GM23338 (cell line): ENCODE measurements around the gene SQSTM1. TPM values are rescaled to one million over a fixed set of nuclear protein-coding genes. Genes with fewer than 3 reads are reported as not detected.

ENCODE experiments used
- ATAC-seq: fragments of 200-7000 bp; cut with Tn5 transposase; 3 replicates; pipeline ENCODE4 v1.9.1; 2020
- DNase-seq: peaks from one replicate; pipeline ENCODE4 v3.0.0-alpha.2; 2015; ENCODE audit warnings: low spot score
- H2AFZ ChIP-seq: fragments of 200-600 bp; sonication (generic); 2 replicates; pipeline ENCODE4 v1.8.0; 2016; ENCODE audit warnings: antibody characterized with exemption, mild to moderate bottlenecking, moderate library complexity
- H3F3A ChIP-seq: fragments of 200-600 bp; sonication (generic); replicated peaks from 2 replicates; pipeline ENCODE4 v1.8.0; 2017; ENCODE audit warnings: antibody characterized with exemption, mixed run types, low read depth
- H3K27ac ChIP-seq: fragments of 200-600 bp; sonication (generic); 2 replicates; pipeline ENCODE4 v1.6.1; 2016; ENCODE audit warnings: low read depth
- H3K27me3 ChIP-seq: fragments of 200-600 bp; sonication (generic); 2 replicates; pipeline ENCODE4 v1.8.0; 2016; ENCODE audit warnings: mild to moderate bottlenecking, mixed run types, moderate library complexity; ENCODE audit not compliant: insufficient read depth
- H3K36me3 ChIP-seq: fragments of 200-600 bp; sonication (generic); 2 replicates; pipeline ENCODE4 v1.8.0; 2016; ENCODE audit warnings: mild to moderate bottlenecking; ENCODE audit not compliant: insufficient read depth
- H3K4me1 ChIP-seq: fragments of 200-600 bp; sonication (generic); 2 replicates; pipeline ENCODE4 v1.8.0; 2016; ENCODE audit warnings: mild to moderate bottlenecking, moderate library complexity; ENCODE audit not compliant: insufficient read depth
- H3K4me2 ChIP-seq: fragments of 200-600 bp; sonication (generic); 2 replicates; pipeline ENCODE4 v1.7.1; 2017; ENCODE audit warnings: mixed run types
- H3K4me3 ChIP-seq: fragments of 200-600 bp; sonication (generic); 2 replicates; pipeline ENCODE4 v1.6.1; 2016; ENCODE audit warnings: mixed run types
- H3K79me2 ChIP-seq: fragments of 200-600 bp; sonication (generic); replicated peaks from 2 replicates; pipeline ENCODE4 v1.8.0; 2017; ENCODE audit warnings: mild to moderate bottlenecking; ENCODE audit not compliant: insufficient read depth
- H3K9me2 ChIP-seq: fragments of 200-600 bp; sonication (generic); 2 replicates; pipeline ENCODE4 v1.8.0; 2017; ENCODE audit not compliant: insufficient read depth
- H4K20me1 ChIP-seq: fragments of 200-600 bp; sonication (generic); replicated peaks from 2 replicates; pipeline ENCODE4 v1.8.0; 2017; ENCODE audit warnings: mild to moderate bottlenecking; ENCODE audit not compliant: insufficient read depth
- H3K27ac Mint-ChIP-seq: 2 replicates; pipeline ENCODE4 v1.8.0; 2020; ENCODE audit warnings: inconsistent platforms, mild to moderate bottlenecking, moderate library complexity, mixed read lengths
- H3K27me3 Mint-ChIP-seq: 3 replicates; pipeline ENCODE4 v1.8.0; 2022; ENCODE audit warnings: low read depth, mild to moderate bottlenecking, moderate library complexity, mixed read lengths, inconsistent platforms; ENCODE audit not compliant: insufficient read depth, poor library complexity
- H3K36me3 Mint-ChIP-seq: 3 replicates; pipeline ENCODE4 v1.8.0; 2021; ENCODE audit warnings: low read depth, mild to moderate bottlenecking, inconsistent platforms, moderate library complexity, mixed read lengths
- H3K4me1 Mint-ChIP-seq: 3 replicates; pipeline ENCODE4 v1.8.0; 2020; ENCODE audit warnings: mild to moderate bottlenecking, inconsistent platforms, mixed read lengths
- H3K4me3 Mint-ChIP-seq: 3 replicates; pipeline ENCODE4 v1.8.0; 2021; ENCODE audit warnings: moderate library complexity, mild to moderate bottlenecking, inconsistent platforms, mixed read lengths
- H3K9me3 Mint-ChIP-seq: 3 replicates; pipeline ENCODE4 v1.8.0; 2020; ENCODE audit warnings: moderate library complexity, mild to moderate bottlenecking, inconsistent platforms, mixed read lengths
- CREB1 ChIP-seq: fragments of 250-450 bp; sonication (Bioruptor Pico); IDR thresholded peaks from 2 replicates; pipeline ENCODE4 v1.5.0; 2020; ENCODE audit warnings: low read depth, mild to moderate bottlenecking, moderate library complexity
- EZH2phosphoT487 ChIP-seq: fragments of 200-600 bp; sonication (generic); IDR thresholded peaks from one replicate; pipeline ENCODE4 v1.8.1; 2018; ENCODE audit warnings: antibody characterized with exemption; ENCODE audit not compliant: unreplicated experiment
- JUNB ChIP-seq: IDR thresholded peaks from one replicate; pipeline ENCODE4 v1.6.1; 2016; ENCODE audit warnings: antibody characterized with exemption; ENCODE audit not compliant: unreplicated experiment
- NANOG ChIP-seq: IDR thresholded peaks from 2 replicates; pipeline ENCODE4 v1.6.1; 2016; ENCODE audit warnings: antibody characterized with exemption, borderline replicate concordance
- POLR2AphosphoS5 ChIP-seq: IDR thresholded peaks from 2 replicates; pipeline ENCODE4 v1.6.1; 2016; ENCODE audit warnings: antibody characterized with exemption, low read depth
- REST ChIP-seq: IDR thresholded peaks from one replicate; pipeline ENCODE4 v1.6.1; 2018; ENCODE audit warnings: antibody characterized with exemption; ENCODE audit not compliant: unreplicated experiment
- STAT1 ChIP-seq: IDR thresholded peaks from one replicate; pipeline ENCODE4 v1.6.1; 2016; ENCODE audit warnings: antibody characterized with exemption; ENCODE audit not compliant: unreplicated experiment
- ZNF114 ChIP-seq: fragments of 250-450 bp; sonication (Bioruptor Pico); IDR thresholded peaks from 2 replicates; pipeline ENCODE4 v1.5.0; 2020; ENCODE audit warnings: mild to moderate bottlenecking, moderate library complexity
- ZNF331 ChIP-seq: fragments of 250-450 bp; sonication (Bioruptor Pico); IDR thresholded peaks from 2 replicates; pipeline ENCODE4 v1.5.0; 2020; ENCODE audit warnings: low read depth, mild to moderate bottlenecking, moderate library complexity
- ZNF462 ChIP-seq: fragments of 250-450 bp; sonication (Bioruptor Pico); IDR thresholded peaks from 2 replicates; pipeline ENCODE4 v1.5.0; 2020; ENCODE audit warnings: mild to moderate bottlenecking, moderate library complexity
- polyA plus RNA-seq: library from polyadenylated mRNA; unstranded; fragments of >200 nt; fragmentation: Nextera tagmentation; extraction: Ambion mirVana; gene quantifications from 2 replicates; pipeline ENCODE4 v1.2.1, GENCODE V29; 2016
- total RNA-seq: library from RNA; depleted of rRNA; stranded (reverse); fragments of >200 nt; shearing (Covaris generic); gene quantifications from 2 replicates; pipeline ENCODE4 v1.2.3, GENCODE V29; 2014

Gene SQSTM1
- total and polyA plus RNA-seq, 2 experiments from 2014 or later, result 58.0 to 92.6 TPM

- H2AFZ ChIP-seq, result no peak overlapping the region
- H3F3A ChIP-seq, result peaks cover 7% of the 10 kb centered on the region
- H4K20me1 ChIP-seq, result peaks cover 17% of the 10 kb centered on the region
- peak; percentile 6 for ATAC-seq
- H3K4me3 Mint-ChIP-seq, result peak overlapping the region; percentile 80
- H3K4me1 ChIP-seq, result peaks cover 8% of the 10 kb centered on the region
- H3K9me2 ChIP-seq, result no peaks in the 10 kb centered on the region
- H3K27me3 ChIP-seq, result no peaks in the 10 kb centered on the region
- H3K27ac ChIP-seq, result no peak overlapping the region
- H3K4me2 ChIP-seq, result peak overlapping the region; percentile 92
- peaks cover 22% of the 10 kb centered on the region for H3K79me2 ChIP-seq
- no peaks in the 10 kb centered on the region for H3K9me3 Mint-ChIP-seq
- DNase-seq, result peak; percentile 65
- no peaks in the 10 kb centered on the region for H3K36me3 ChIP-seq
- TF ChIP-seq ZNF114 (no peak), POLR2AphosphoS5 (peak; percentile 17; the same call in 1 of the 2 replicates)
- peak overlapping the region; percentile 77 for H3K4me3 ChIP-seq
- H3K36me3 Mint-ChIP-seq, result peaks cover 9% of the 10 kb centered on the region; the same call in 1 of the 3 replicates
- peaks cover 30% of the 10 kb centered on the region for H3K4me1 Mint-ChIP-seq
- H3K27ac Mint-ChIP-seq, result no peak overlapping the region
- peaks cover 27% of the 10 kb centered on the region for H3K27me3 Mint-ChIP-seq
These were observed 15.0 kb upstream of the SQSTM1 start for GRCh38 chr5:179805529-179806249.

DNA sequence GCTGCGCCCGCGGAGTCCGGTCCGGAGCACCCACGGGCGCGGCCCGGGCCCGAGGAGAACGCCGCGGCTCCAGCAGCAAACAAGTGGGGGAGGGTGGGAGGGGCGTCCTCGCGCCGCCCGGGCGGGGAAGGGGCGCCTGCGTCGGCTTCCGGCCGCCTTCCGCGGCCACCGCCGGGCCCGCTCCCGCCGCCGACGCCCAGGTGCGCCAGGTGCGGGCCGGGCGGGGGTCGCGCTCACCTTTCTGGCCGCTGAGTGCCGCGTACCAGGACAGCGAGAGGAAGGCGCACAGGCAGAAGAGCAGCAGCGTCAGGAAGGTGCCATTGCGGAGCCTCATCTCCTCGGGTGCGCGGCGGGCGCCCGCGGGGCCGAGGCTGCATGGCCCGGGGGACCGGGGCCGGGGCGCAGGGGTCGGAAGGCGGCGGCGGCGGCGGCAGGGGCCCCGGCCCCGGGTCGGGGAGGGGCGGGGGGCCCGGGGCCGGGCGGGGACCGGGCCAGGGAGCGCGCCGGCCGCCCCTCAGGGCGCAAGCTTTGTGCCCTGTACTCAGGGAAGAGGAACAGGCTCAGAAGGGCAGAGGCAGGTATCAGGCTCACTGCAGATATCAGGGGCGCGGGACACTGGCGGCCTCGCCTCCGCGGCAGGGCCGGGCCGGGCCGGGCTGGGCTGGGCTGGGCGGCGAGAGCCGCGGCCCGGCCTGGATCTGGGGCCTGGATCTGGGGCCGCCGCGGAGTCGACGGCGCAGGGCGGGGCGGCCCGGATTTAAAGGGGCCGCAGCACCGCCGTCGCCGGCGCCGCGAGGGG lies 14.3 kb upstream of the SQSTM1 start, which contains the start of gene MGAT4B:
Gene MGAT4B (minus strand): TSS at position 617 of the 799 bp plus-strand sequence. CDS start 283 bp downstream, at position 334.
- Mint-ChIP-seq H3K9me3 (no peaks in the 10 kb centered on the region), H3K4me3 (peak within 1 kb of the TSS; percentile 80), H3K27me3 (peaks cover 27% of the 10 kb centered on the region), H3K27ac (no peak within 1 kb of the TSS), H3K36me3 (peaks cover 12% of the 10 kb centered on the region; the same call in 1 of the 3 replicates), H3K4me1 (peaks cover 30% of the 10 kb centered on the region)
- DNase-seq, result peak; percentile 85
- Histone ChIP-seq H3K9me2 (no peaks in the 10 kb centered on the region), H3K4me1 (peaks cover 8% of the 10 kb centered on the region), H2AFZ (peak within 1 kb of the TSS; percentile 32; the same call in 1 of the 2 replicates), H3K4me3 (peak within 1 kb of the TSS; percentile 77), H3K36me3 (no peaks in the 10 kb centered on the region), H3K27ac (no peak within 1 kb of the TSS), H3K79me2 (peaks cover 22% of the 10 kb centered on the region), H3K4me2 (peak within 1 kb of the TSS; percentile 92), H3K27me3 (no peaks in the 10 kb centered on the region), H3F3A (peaks cover 13% of the 10 kb centered on the region), H4K20me1 (peaks cover 17% of the 10 kb centered on the region)
- peak; percentile 62 for ATAC-seq
- TF ChIP-seq ZNF114, result no peak
- TF ChIP-seq CREB1 (CRISPR knock-in tag), result peak; percentile 60; the same call in 1 of the 2 replicates
- TF ChIP-seq EZH2phosphoT487, result no peak
- TF ChIP-seq POLR2AphosphoS5, result peak; percentile 82
- TF ChIP-seq ZNF331 (CRISPR knock-in tag), result no peak
- TF ChIP-seq NANOG, result no peak
- TF ChIP-seq STAT1, result no peak
- no peak for TF ChIP-seq REST
- no peak for TF ChIP-seq ZNF462 (CRISPR knock-in tag)
- no peak for TF ChIP-seq JUNB
